LNCaP clone FGC (cell line): ENCODE data around the gene SLC36A3.

Source experiments
- DNase-seq: peaks from one replicate; pipeline ENCODE4 v3.0.0-alpha.2; 2011; ENCODE audit warnings: low read depth
- H3K4me3 ChIP-seq: 2 replicates; pipeline ENCODE4 v1.5.1; 2011; ENCODE audit warnings: mild to moderate bottlenecking, low read depth, low read length, control low read depth
- TF ChIP-seq, protein P1 (sequence below): IDR thresholded peaks from 2 replicates; pipeline ENCODE4 v1.5.1; 2012; ENCODE audit warnings: mild to moderate bottlenecking; ENCODE audit not compliant: control insufficient read depth, insufficient read depth; ENCODE audit errors: extremely low read depth

Gene SLC36A3

DNA sequence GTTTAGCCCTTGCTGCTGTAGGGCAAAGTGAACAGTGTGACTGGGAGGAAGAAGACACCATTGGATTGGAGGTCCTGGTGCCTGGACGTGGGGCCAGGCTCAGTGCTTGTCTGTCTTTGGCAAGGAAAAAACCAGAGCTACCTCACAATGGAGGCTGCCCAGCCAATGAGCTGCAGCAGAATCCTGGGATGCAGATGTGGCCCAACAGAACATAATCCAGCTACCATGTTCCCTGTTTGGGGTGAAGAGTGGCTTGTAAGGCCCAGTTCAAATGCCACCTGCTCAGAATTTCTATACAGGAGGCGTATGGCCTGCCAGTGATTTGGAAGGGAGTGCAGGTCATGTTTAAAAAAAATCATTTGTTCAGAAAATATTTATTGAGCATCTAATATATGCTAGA is at the start of gene SLC36A3:
TSS of gene SLC36A3 (minus strand) at position 101 of the 400 bp plus-strand sequence. CDS start 412 bp downstream, outside the sequence.
- no peak within 1 kb of the TSS for H3K4me3 ChIP-seq
- no peak for DNase-seq
- TF ChIP-seq, protein P1, sequence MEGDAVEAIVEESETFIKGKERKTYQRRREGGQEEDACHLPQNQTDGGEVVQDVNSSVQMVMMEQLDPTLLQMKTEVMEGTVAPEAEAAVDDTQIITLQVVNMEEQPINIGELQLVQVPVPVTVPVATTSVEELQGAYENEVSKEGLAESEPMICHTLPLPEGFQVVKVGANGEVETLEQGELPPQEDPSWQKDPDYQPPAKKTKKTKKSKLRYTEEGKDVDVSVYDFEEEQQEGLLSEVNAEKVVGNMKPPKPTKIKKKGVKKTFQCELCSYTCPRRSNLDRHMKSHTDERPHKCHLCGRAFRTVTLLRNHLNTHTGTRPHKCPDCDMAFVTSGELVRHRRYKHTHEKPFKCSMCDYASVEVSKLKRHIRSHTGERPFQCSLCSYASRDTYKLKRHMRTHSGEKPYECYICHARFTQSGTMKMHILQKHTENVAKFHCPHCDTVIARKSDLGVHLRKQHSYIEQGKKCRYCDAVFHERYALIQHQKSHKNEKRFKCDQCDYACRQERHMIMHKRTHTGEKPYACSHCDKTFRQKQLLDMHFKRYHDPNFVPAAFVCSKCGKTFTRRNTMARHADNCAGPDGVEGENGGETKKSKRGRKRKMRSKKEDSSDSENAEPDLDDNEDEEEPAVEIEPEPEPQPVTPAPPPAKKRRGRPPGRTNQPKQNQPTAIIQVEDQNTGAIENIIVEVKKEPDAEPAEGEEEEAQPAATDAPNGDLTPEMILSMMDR: no peak

DNA sequence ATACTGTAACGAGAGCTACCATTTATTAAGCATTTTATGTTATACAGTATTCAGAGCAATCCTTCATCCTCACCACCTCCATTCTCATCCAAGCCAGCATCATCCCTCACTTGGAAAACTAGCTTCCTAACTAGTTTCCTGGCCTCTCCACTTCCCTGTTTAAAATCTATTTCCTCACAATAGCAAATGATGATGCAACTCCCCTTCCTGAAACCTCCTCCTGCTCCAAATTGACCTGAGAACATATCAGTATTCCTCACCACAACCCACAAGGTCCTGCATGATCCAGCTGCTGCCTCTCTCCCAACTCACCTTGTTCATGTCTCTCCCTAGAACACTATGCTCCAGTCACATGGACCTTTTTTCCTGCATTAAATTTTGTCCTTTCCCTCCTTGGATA is 48.1 kb upstream of the SLC36A3 start:
- H3K4me3 ChIP-seq: no peak overlapping the region
- DNase-seq: no peak
- TF ChIP-seq, protein P1: no peak

DNA sequence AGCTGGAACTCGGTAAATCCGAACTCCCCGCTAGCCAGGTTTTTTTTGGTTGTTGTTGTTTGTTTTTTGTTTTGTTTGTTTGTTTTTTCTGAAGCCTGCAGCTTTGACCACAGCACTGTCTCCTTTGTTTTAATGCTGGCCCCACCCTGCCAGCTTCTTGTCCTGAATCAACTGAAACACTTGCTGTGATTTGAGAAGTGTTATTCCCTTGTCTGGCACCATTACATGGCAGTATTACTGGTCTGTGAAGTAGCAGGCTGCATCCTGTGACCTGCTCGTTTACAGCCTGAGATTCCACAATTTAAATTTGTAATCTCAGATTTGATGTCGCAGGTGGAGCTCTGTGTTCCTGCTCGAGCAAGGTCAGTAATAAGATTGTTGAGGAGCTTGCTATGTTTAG is 45.2 kb upstream of the SLC36A3 start:
- TF ChIP-seq, protein P1: no peak
- DNase-seq: no peak
- H3K4me3 ChIP-seq: no peak overlapping the region

DNA sequence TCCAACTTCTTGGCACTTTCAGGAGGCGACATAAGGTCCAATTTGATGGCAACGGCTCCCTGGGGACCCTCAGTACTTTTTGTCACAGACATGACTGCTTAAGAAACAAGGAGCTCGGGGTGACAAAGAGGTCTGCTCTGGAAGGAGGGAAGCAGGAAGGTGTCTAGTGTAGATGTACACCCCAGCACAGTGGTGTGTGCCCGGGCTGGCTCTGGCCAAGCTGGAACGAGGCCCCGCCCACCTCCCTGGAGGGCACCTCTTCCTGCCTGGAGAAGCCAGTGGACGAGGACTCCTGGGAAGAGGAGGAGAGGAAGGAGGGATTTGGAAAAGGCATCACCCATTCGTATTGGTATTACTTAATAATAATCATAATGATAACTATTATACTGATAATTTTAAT is 43.8 kb upstream of the SLC36A3 start, which contains the start of gene SLC36A2:
TSS of gene SLC36A2 (minus strand) at position 191 of the 400 bp plus-strand sequence. CDS start at position 92, 99 bp downstream.
- no peak for DNase-seq
- TF ChIP-seq, protein P1: no peak

DNA sequence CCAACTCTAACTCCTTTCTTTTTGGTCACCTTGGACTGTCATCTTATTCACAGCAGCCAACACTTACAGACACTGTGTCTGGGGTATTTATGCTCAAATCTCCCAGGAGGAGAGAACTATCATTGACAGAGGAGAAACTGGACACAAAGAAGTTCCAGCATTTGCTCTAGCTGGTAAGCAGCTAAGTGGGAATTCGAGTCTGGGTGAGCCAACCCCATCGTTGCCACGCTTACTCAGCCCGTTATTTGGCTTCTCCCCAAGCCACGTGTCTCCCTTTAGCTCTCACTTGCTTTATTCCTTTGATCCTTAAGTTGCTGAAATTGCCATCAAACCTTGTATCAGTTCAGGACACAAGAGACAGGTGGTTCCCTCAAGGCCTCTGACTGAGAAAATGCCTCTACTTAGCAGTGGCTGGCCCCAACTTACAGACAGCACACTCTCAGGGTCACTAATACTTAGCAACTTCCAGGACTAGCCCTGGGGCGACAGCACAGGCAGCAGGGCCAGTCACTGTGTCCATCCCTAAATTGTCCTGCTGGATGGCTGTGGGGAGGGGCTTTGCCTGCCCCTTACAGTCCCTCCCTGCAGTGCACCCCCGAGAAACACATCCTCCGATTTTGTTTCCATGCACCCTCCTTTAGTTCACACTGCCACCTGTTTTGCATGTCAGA is 42.4 kb upstream of the SLC36A3 start:
- no peak overlapping the region for H3K4me3 ChIP-seq
- TF ChIP-seq, protein P1: no peak
- DNase-seq: no peak

More for the DNA sequence above, 43.8 kb upstream of the SLC36A3 start, which contains the start of gene SLC36A2:
- no peak within 1 kb of the TSS for H3K4me3 ChIP-seq

DNA sequence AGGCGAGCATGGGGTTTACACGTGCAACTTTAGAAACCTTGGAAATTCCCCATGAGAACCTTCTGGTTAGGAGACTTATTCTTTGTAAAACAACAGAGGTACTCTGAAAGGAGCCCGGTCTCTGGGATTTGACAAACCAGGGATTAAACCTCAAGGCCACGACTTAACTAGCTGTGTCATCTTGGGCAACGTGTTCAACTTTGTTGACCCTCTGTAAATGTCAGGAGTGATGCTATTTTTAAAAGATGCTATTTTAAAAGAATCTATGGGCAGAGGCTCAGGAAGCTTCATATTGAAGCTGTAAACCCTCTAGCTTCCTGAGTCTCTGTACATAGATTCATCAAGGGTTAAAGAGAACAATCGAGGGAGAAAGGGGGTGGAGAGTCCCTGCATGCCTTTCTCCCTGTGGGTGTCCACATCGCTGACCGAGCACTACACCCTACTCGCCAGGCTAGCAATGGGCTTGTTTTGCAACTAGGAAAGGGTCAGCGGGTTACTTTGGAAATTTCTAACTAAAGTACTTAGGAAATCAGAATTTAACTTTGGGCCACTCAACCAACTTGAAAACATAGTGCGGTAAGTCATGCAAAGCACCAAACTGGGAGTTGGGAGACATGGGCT is 41.7 kb upstream of the SLC36A3 start:
- DNase-seq: no peak
- H3K4me3 ChIP-seq: no peak overlapping the region
- TF ChIP-seq, protein P1: no peak

DNA sequence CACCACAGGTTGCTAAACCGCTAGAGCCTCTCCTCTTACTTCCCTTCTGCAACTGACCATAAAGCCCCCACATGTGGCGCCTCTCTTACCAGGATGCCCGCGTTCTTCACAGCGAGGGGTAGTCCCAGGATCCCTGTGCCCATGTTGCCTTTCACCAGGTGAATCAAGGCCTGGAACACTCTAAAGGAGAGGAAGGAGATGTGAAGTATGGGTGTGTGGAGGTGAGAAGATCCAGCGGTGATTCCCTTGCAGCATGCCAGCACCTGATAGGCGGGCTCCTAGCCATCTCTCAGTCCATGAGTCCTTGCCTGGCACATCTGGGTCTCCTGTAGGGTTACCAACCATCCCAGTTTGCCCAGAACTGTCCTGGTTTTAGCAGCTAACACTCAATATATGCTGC is 40.5 kb upstream of the SLC36A3 start:
- TF ChIP-seq, protein P1: no peak
- no peak overlapping the region for H3K4me3 ChIP-seq
- no peak for DNase-seq
